Breast epithelium (tissue), 3 donors: ENCODE measurements around the gene TOMM34.

Source experiments
- POLR2A ChIP-seq: fragments of 450-650 bp; IDR thresholded peaks from one replicate; pipeline ENCODE4 v1.6.1; 2016; ENCODE audit warnings: antibody characterized with exemption, mild to moderate bottlenecking, moderate library complexity
- POLR2AphosphoS5 ChIP-seq, 3 donors: sonication (generic); formaldehyde crosslinking; IDR thresholded peaks; one replicate each; pipeline ENCODE4 v1.6.1; 2017; ENCODE audit warnings: antibody characterized with exemption in 3 of 3
- TF ChIP-seq, protein P1 (sequence below), 3 donors: fragments of 450-650 bp; IDR thresholded peaks; one replicate each; pipeline ENCODE4 v1.5.1; 2016 to 2017; ENCODE audit warnings: antibody characterized with exemption in 3 of 3, mild to moderate bottlenecking in 3 of 3, moderate library complexity in 3 of 3

DNA sequence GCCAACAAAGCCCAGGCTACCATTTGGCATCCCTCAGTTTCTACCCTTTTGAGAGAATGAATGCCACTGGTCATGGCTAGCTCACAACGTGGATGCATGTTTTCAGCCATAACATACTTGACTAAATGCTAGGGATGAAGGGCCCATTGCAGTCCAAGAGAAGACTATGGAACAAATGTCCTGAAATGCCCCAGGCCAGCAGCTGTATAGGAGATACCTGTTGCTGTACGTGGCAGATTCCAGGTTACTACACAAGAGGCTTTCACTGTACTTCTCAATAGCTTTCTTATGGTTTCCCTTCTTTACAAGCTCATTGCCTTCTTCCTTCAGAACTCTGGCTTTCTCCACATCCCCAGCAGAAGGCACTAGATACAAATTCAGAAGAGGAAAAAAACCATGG is 11.7 kb downstream of the TOMM34 start:
- TF ChIP-seq, protein P1, sequence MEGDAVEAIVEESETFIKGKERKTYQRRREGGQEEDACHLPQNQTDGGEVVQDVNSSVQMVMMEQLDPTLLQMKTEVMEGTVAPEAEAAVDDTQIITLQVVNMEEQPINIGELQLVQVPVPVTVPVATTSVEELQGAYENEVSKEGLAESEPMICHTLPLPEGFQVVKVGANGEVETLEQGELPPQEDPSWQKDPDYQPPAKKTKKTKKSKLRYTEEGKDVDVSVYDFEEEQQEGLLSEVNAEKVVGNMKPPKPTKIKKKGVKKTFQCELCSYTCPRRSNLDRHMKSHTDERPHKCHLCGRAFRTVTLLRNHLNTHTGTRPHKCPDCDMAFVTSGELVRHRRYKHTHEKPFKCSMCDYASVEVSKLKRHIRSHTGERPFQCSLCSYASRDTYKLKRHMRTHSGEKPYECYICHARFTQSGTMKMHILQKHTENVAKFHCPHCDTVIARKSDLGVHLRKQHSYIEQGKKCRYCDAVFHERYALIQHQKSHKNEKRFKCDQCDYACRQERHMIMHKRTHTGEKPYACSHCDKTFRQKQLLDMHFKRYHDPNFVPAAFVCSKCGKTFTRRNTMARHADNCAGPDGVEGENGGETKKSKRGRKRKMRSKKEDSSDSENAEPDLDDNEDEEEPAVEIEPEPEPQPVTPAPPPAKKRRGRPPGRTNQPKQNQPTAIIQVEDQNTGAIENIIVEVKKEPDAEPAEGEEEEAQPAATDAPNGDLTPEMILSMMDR (IDR thresholded peaks at IDR 0.05) = no peak
- TF ChIP-seq POLR2AphosphoS5 (IDR thresholded peaks at IDR 0.05) (no peak), POLR2A (no peak)
